HL-60 (cell line): ENCODE measurements around the gene DUSP21.

Experiments
- DNase-seq, 2 experiments: peaks; one replicate each; pipeline ENCODE4 v3.0.0-alpha.2; 2010 to 2020; ENCODE audit warnings: low read depth in 1 of 2, low spot score in 1 of 2
- H3K27ac ChIP-seq: fragments of 250-450 bp; sonication (Bioruptor Pico); replicated peaks from 2 replicates; pipeline ENCODE4 v1.5.1; 2020; ENCODE audit warnings: mild to moderate bottlenecking, moderate library complexity
- H3K27me3 ChIP-seq: fragments of 250-450 bp; sonication (Bioruptor Pico); 2 replicates; pipeline ENCODE4 v1.5.1; 2021; ENCODE audit warnings: mild to moderate bottlenecking, moderate library complexity; ENCODE audit not compliant: insufficient read depth, poor library complexity, severe bottlenecking
- H3K4me3 ChIP-seq: replicated peaks from 2 replicates; pipeline ENCODE4 v1.5.1; 2011; ENCODE audit warnings: mild to moderate bottlenecking, control low read depth, low read length; ENCODE audit not compliant: insufficient read depth
- GABPA ChIP-seq: IDR thresholded peaks from 2 replicates; pipeline ENCODE4 v1.6.1; 2012; ENCODE audit warnings: low read depth
- POLR2AphosphoS5 ChIP-seq: IDR thresholded peaks from 2 replicates; pipeline ENCODE4 v1.6.1; 2012; ENCODE audit warnings: low read depth
- SPI1 ChIP-seq: IDR thresholded peaks from 2 replicates; pipeline ENCODE4 v1.6.1; 2012; ENCODE audit warnings: low read depth, mild to moderate bottlenecking, borderline replicate concordance
- TF ChIP-seq, protein P1 (sequence below): IDR thresholded peaks from 2 replicates; pipeline ENCODE4 v1.6.1; 2012; ENCODE audit warnings: low read depth; ENCODE audit not compliant: insufficient replicate concordance
- TF ChIP-seq, protein P2 (sequence below): IDR thresholded peaks from one replicate; pipeline ENCODE4 v1.5.1; 2011; ENCODE audit warnings: low read length, control low read depth, inconsistent platforms; ENCODE audit not compliant: insufficient read depth

The DUSP21 gene

DNA sequence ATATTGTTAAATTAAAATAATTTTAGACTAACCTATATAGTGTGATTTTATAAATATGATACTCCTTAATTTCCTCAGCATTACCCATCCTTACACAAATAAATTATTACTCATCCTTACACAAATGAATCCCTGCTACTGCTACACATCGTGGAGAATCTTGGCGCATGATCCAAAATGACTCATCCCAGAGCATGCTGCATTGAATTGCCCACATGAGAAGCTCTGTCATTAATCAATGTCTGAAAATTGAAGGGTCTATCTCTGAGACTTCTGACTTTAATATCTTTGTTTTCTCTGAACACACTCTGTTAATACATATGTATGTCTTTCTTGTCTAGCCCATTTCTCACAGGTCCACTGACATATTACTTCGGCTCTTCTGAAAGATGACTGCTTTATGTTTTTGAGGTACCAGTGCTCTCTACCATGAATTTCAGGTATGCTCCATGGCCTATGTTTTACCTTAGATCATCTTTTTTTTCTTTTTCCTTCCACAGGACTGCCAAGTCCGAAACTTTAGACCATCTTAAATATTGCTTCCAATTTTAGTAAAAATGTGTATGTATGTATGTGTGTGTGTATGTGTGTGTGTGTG, 15.7 kb upstream of the DUSP21 start:
- TF ChIP-seq, protein P1, sequence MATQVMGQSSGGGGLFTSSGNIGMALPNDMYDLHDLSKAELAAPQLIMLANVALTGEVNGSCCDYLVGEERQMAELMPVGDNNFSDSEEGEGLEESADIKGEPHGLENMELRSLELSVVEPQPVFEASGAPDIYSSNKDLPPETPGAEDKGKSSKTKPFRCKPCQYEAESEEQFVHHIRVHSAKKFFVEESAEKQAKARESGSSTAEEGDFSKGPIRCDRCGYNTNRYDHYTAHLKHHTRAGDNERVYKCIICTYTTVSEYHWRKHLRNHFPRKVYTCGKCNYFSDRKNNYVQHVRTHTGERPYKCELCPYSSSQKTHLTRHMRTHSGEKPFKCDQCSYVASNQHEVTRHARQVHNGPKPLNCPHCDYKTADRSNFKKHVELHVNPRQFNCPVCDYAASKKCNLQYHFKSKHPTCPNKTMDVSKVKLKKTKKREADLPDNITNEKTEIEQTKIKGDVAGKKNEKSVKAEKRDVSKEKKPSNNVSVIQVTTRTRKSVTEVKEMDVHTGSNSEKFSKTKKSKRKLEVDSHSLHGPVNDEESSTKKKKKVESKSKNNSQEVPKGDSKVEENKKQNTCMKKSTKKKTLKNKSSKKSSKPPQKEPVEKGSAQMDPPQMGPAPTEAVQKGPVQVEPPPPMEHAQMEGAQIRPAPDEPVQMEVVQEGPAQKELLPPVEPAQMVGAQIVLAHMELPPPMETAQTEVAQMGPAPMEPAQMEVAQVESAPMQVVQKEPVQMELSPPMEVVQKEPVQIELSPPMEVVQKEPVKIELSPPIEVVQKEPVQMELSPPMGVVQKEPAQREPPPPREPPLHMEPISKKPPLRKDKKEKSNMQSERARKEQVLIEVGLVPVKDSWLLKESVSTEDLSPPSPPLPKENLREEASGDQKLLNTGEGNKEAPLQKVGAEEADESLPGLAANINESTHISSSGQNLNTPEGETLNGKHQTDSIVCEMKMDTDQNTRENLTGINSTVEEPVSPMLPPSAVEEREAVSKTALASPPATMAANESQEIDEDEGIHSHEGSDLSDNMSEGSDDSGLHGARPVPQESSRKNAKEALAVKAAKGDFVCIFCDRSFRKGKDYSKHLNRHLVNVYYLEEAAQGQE: no peak
- TF ChIP-seq GABPA (no peak), SPI1 (no peak), POLR2AphosphoS5 (no peak)
- TF ChIP-seq, protein P2, sequence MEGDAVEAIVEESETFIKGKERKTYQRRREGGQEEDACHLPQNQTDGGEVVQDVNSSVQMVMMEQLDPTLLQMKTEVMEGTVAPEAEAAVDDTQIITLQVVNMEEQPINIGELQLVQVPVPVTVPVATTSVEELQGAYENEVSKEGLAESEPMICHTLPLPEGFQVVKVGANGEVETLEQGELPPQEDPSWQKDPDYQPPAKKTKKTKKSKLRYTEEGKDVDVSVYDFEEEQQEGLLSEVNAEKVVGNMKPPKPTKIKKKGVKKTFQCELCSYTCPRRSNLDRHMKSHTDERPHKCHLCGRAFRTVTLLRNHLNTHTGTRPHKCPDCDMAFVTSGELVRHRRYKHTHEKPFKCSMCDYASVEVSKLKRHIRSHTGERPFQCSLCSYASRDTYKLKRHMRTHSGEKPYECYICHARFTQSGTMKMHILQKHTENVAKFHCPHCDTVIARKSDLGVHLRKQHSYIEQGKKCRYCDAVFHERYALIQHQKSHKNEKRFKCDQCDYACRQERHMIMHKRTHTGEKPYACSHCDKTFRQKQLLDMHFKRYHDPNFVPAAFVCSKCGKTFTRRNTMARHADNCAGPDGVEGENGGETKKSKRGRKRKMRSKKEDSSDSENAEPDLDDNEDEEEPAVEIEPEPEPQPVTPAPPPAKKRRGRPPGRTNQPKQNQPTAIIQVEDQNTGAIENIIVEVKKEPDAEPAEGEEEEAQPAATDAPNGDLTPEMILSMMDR: no peak
- Histone ChIP-seq H3K27me3 (no peaks in the 10 kb centered on the region), H3K27ac (no peak overlapping the region), H3K4me3 (no peak overlapping the region)
- no peak for DNase-seq

DNA sequence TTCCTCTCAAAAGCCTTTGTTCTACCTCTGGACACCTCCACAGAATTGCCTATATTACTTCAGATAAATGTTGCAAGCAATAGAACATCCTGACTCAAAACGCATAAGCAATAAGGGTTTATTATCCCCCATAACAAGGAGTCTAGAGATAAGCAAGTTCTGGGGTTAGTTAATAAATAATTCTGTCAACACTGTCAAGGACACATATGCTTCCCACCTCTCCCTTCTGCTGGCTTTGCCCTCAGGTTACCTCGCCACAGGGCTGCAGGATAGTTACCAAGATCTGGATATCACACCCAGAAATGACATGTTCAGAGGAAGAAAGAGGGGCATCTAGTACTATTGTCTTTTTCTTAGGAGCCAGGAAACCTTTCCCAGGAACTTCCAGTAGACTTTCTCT, 14.0 kb upstream of the DUSP21 start:
- Histone ChIP-seq H3K27ac (no peak overlapping the region), H3K27me3 (no peaks in the 10 kb centered on the region), H3K4me3 (no peak overlapping the region)
- TF ChIP-seq POLR2AphosphoS5 (no peak), GABPA (no peak), SPI1 (no peak)
- TF ChIP-seq, protein P2: no peak
- TF ChIP-seq, protein P1: no peak
- DNase-seq: no peak

DNA sequence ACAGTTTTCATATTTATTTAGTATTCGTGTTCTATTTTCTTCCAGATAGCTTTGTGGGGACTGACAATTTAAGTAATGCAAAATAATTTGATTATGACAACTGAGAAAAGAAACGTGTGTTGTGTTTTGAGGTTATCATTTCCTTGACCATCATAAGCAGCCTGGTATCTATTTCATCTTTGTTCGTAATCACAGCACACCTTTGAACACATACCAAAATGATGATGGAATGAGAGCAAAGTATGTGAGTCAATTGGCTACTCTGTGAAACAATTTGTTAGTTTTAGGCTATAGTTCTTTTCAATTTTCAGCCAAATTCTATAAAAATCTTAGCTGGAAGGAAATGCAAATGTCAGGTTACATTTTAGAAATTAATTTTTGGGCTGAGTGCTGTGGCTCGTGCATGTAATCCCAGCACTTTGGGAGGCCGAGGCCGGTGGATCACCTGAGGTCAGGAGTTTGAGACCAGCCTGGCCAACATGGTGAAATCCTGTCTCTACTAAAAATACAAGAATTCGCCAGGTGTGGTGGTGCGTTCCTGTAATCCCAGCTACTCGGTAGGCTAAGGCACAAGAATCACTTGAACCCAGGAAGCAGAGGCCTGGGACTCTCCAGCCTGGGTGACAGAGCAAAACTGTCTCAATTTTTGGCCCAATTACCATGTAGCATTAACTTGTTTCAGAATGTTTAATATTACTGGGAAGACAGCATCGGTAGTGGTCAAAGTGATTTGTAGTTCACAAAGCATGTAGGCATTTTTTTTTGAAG, 1.1 kb upstream of the DUSP21 start:
- Histone ChIP-seq H3K4me3 (no peak overlapping the region), H3K27ac (no peak overlapping the region), H3K27me3 (no peaks in the 10 kb centered on the region)
- DNase-seq: no peak
- TF ChIP-seq POLR2AphosphoS5 (no peak), SPI1 (no peak), GABPA (no peak)
- TF ChIP-seq, protein P1: no peak
- TF ChIP-seq, protein P2: no peak
